ENCODE measurements around the gene ZBTB4. TPM values are rescaled to one million over a fixed set of nuclear protein-coding genes. Genes with fewer than 3 reads are reported as not detected.

ZBTB4 gene
- total and polyA plus RNA-seq, 2 experiments from 2014 or later = 3.6 to 11.2 TPM

DNA sequence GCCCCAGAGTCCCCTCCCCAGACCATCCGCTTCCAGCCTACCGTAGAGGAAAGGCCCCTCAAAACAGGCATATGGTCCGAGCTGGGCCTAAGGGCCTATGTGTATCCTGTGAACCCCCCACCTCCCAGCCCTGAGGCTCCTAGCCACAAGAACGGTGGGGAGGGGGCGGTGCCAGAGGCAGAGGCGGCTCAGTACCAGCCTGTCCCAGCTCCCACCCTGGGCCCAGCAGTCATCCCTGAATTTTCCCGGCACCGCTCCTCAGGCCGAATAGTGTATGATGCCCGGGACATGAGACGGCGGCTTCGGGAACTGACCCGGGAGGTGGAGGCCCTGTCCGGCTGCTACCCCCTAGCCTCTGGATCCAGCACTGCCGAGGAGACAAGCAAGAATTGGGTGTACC lies 58.2 kb downstream of the ZBTB4 start:
- Histone ChIP-seq H3K9me2 (ENCODE audit: insufficient read depth) (no peaks in the 10 kb centered on the region), H3K36me3 (ENCODE audit: insufficient read depth) (no peaks in the 10 kb centered on the region), H3K79me2 (replicated peaks; ENCODE audit: insufficient read depth) (no peaks in the 10 kb centered on the region), H3K4me2 (no peak overlapping the region), H3K27ac (ENCODE audit: low read depth) (no peak overlapping the region), H3K27me3 (ENCODE audit: insufficient read depth) (no peaks in the 10 kb centered on the region), H3K4me3 (no peak overlapping the region), H4K20me1 (replicated peaks; ENCODE audit: insufficient read depth) (no peaks in the 10 kb centered on the region; the same call in 1 of the 2 replicates), H2AFZ (no peak overlapping the region), H3F3A (replicated peaks; ENCODE audit: low read depth) (no peaks in the 10 kb centered on the region), H3K4me1 (ENCODE audit: insufficient read depth) (no peaks in the 10 kb centered on the region)
- ATAC-seq = peak; percentile 19
- Mint-ChIP-seq H3K9me3 (no peaks in the 10 kb centered on the region), H3K4me3 (no peak overlapping the region), H3K36me3 (ENCODE audit: low read depth) (peaks cover 9% of the 10 kb centered on the region; the same call in 2 of the 3 replicates), H3K4me1 (peaks cover 28% of the 10 kb centered on the region), H3K27me3 (ENCODE audit: insufficient read depth, low read depth, poor library complexity) (peaks cover 17% of the 10 kb centered on the region), H3K27ac (no peak overlapping the region)
- DNase-seq (ENCODE audit: low spot score) = no peak
- TF ChIP-seq JUNB (IDR thresholded peaks at IDR 0.05; ENCODE audit: unreplicated experiment) = no peak
- no peak for TF ChIP-seq ZNF114 (CRISPR knock-in tag; IDR thresholded peaks at IDR 0.05)
- TF ChIP-seq CREB1 (CRISPR knock-in tag; IDR thresholded peaks at IDR 0.05; ENCODE audit: low read depth) = no peak
- TF ChIP-seq EZH2phosphoT487 (IDR thresholded peaks at IDR 0.05; ENCODE audit: unreplicated experiment) = no peak
- TF ChIP-seq, protein P1, sequence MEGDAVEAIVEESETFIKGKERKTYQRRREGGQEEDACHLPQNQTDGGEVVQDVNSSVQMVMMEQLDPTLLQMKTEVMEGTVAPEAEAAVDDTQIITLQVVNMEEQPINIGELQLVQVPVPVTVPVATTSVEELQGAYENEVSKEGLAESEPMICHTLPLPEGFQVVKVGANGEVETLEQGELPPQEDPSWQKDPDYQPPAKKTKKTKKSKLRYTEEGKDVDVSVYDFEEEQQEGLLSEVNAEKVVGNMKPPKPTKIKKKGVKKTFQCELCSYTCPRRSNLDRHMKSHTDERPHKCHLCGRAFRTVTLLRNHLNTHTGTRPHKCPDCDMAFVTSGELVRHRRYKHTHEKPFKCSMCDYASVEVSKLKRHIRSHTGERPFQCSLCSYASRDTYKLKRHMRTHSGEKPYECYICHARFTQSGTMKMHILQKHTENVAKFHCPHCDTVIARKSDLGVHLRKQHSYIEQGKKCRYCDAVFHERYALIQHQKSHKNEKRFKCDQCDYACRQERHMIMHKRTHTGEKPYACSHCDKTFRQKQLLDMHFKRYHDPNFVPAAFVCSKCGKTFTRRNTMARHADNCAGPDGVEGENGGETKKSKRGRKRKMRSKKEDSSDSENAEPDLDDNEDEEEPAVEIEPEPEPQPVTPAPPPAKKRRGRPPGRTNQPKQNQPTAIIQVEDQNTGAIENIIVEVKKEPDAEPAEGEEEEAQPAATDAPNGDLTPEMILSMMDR (conservative IDR thresholded peaks at IDR 0.05; ENCODE audit: low read depth in 2 of 2) = no peak
- TF ChIP-seq STAT1 (IDR thresholded peaks at IDR 0.05; ENCODE audit: unreplicated experiment) = no peak
- TF ChIP-seq, protein P2, sequence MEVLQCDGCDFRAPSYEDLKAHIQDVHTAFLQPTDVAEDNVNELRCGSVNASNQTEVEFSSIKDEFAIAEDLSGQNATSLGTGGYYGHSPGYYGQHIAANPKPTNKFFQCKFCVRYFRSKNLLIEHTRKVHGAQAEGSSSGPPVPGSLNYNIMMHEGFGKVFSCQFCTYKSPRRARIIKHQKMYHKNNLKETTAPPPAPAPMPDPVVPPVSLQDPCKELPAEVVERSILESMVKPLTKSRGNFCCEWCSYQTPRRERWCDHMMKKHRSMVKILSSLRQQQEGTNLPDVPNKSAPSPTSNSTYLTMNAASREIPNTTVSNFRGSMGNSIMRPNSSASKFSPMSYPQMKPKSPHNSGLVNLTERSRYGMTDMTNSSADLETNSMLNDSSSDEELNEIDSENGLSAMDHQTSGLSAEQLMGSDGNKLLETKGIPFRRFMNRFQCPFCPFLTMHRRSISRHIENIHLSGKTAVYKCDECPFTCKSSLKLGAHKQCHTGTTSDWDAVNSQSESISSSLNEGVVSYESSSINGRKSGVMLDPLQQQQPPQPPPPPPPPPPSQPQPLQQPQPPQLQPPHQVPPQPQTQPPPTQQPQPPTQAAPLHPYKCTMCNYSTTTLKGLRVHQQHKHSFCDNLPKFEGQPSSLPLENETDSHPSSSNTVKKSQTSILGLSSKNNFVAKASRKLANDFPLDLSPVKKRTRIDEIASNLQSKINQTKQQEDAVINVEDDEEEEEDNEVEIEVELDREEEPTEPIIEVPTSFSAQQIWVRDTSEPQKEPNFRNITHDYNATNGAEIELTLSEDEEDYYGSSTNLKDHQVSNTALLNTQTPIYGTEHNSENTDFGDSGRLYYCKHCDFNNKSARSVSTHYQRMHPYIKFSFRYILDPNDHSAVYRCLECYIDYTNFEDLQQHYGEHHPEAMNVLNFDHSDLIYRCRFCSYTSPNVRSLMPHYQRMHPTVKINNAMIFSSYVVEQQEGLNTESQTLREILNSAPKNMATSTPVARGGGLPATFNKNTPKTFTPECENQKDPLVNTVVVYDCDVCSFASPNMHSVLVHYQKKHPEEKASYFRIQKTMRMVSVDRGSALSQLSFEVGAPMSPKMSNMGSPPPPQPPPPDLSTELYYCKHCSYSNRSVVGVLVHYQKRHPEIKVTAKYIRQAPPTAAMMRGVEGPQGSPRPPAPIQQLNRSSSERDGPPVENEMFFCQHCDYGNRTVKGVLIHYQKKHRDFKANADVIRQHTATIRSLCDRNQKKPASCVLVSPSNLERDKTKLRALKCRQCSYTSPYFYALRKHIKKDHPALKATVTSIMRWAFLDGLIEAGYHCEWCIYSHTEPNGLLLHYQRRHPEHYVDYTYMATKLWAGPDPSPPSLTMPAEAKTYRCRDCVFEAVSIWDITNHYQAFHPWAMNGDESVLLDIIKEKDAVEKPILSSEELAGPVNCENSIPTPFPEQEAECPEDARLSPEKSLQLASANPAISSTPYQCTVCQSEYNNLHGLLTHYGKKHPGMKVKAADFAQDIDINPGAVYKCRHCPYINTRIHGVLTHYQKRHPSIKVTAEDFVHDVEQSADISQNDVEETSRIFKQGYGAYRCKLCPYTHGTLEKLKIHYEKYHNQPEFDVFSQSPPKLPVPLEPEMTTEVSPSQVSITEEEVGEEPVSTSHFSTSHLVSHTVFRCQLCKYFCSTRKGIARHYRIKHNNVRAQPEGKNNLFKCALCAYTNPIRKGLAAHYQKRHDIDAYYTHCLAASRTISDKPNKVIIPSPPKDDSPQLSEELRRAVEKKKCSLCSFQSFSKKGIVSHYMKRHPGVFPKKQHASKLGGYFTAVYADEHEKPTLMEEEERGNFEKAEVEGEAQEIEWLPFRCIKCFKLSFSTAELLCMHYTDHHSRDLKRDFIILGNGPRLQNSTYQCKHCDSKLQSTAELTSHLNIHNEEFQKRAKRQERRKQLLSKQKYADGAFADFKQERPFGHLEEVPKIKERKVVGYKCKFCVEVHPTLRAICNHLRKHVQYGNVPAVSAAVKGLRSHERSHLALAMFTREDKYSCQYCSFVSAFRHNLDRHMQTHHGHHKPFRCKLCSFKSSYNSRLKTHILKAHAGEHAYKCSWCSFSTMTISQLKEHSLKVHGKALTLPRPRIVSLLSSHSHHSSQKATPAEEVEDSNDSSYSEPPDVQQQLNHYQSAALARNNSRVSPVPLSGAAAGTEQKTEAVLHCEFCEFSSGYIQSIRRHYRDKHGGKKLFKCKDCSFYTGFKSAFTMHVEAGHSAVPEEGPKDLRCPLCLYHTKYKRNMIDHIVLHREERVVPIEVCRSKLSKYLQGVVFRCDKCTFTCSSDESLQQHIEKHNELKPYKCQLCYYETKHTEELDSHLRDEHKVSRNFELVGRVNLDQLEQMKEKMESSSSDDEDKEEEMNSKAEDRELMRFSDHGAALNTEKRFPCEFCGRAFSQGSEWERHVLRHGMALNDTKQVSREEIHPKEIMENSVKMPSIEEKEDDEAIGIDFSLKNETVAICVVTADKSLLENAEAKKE (CRISPR knock-in tag; IDR thresholded peaks at IDR 0.05) = no peak
- no peak for TF ChIP-seq EZH2 (IDR thresholded peaks at IDR 0.05; ENCODE audit: low read depth, unreplicated experiment)
- TF ChIP-seq, protein P3, sequence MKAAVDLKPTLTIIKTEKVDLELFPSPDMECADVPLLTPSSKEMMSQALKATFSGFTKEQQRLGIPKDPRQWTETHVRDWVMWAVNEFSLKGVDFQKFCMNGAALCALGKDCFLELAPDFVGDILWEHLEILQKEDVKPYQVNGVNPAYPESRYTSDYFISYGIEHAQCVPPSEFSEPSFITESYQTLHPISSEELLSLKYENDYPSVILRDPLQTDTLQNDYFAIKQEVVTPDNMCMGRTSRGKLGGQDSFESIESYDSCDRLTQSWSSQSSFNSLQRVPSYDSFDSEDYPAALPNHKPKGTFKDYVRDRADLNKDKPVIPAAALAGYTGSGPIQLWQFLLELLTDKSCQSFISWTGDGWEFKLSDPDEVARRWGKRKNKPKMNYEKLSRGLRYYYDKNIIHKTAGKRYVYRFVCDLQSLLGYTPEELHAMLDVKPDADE (IDR thresholded peaks at IDR 0.05) = no peak
- no peak for TF ChIP-seq NANOG (IDR thresholded peaks at IDR 0.05; ENCODE audit: borderline replicate concordance)
